GF-D8 (cell line): ENCODE measurements around the gene FKBP7.
"Not testable (repeated sequence)": the region's sequence is repeated elsewhere in the genome, so short reads cannot be mapped to it uniquely, and the experiment has no call there.

Source experiments
- DNase-seq: peaks from one replicate; lab custom pipeline; 2025; lab: John Stamatoyannopoulos, UW

FKBP7 gene

GRCh38 chr2:178478439-178479274 lies at the start of gene FKBP7:
Gene FKBP7 (minus strand): TSS chr2:178478600. CDS start chr2:178478499, 101 bp downstream.
- DNase-seq, result peak; percentile 75

- no peak for DNase-seq
These were observed 49.2 kb upstream of the FKBP7 start for GRCh38 chr2:178527592-178527991.

GRCh38 chr2:178526256-178526655 lies 47.9 kb upstream of the FKBP7 start:
- no peak for DNase-seq

- DNase-seq, result not testable (repeated sequence)
These were observed 47.1 kb upstream of the FKBP7 start for GRCh38 chr2:178525460-178525859.

- DNase-seq, result not testable (repeated sequence)
These were observed 46.6 kb upstream of the FKBP7 start for GRCh38 chr2:178525010-178525409.

- DNase-seq, result no peak
These were observed 45.3 kb upstream of the FKBP7 start for GRCh38 chr2:178523596-178524134.

- DNase-seq, result peak; percentile 87
These were observed 44.7 kb upstream of the FKBP7 start for GRCh38 chr2:178522950-178523595.

GRCh38 chr2:178521304-178522150 lies 43.1 kb upstream of the FKBP7 start:
- no peak for DNase-seq

GRCh38 chr2:178517496-178517895 lies 39.1 kb upstream of the FKBP7 start:
- no peak for DNase-seq

- DNase-seq, result no peak
These were observed 36.3 kb upstream of the FKBP7 start for GRCh38 chr2:178514664-178515063.

- DNase-seq, result no peak
These were observed 35.5 kb upstream of the FKBP7 start for GRCh38 chr2:178513876-178514275.

- DNase-seq, result no peak
These were observed 34.1 kb upstream of the FKBP7 start for GRCh38 chr2:178512484-178512883.

- DNase-seq, result no peak
These were observed 32.0 kb upstream of the FKBP7 start for GRCh38 chr2:178510384-178510783.

- DNase-seq, result no peak
These were observed 30.2 kb upstream of the FKBP7 start for GRCh38 chr2:178508646-178509045.

- DNase-seq, result no peak
These were observed 28.5 kb upstream of the FKBP7 start for GRCh38 chr2:178506949-178507348.

- no peak for DNase-seq
These were observed 28.1 kb upstream of the FKBP7 start for GRCh38 chr2:178506524-178506923.

- DNase-seq, result no peak
These were observed 27.7 kb upstream of the FKBP7 start for GRCh38 chr2:178506101-178506500.

- DNase-seq, result no peak
These were observed 24.4 kb upstream of the FKBP7 start for GRCh38 chr2:178502751-178503150.

GRCh38 chr2:178499640-178500039 lies 21.2 kb upstream of the FKBP7 start:
- DNase-seq, result no peak

- DNase-seq, result no peak
These were observed 19.7 kb upstream of the FKBP7 start for GRCh38 chr2:178498137-178498536.

- no peak for DNase-seq
These were observed 17.6 kb upstream of the FKBP7 start for GRCh38 chr2:178496049-178496448.

GRCh38 chr2:178491612-178492011 lies 13.2 kb upstream of the FKBP7 start:
- DNase-seq, result no peak
